ENCODE results near the gene CITED4. TPM values are rescaled to one million over a fixed set of nuclear protein-coding genes. Genes with fewer than 3 reads are reported as not detected.

Gene CITED4
- total RNA-seq, 4 donors from 2014 or later: 9.2 to 15.6 (median 14.1) TPM

GRCh38 chr1:40890771-40891170 lies 28.6 kb upstream of the CITED4 start:
- Histone ChIP-seq H3K27ac (no peak overlapping the region), H3K4me3 (no peak overlapping the region), H3K36me3 (no peaks in the 10 kb centered on the region), H3K27me3 (no peaks in the 10 kb centered on the region), H3K4me1 (no peaks in the 10 kb centered on the region), H3K9me3 (peaks cover 0 to 22% (median 0%) of the 10 kb centered on the region in 3 donors)
- ATAC-seq: no peak
- WGBS, 2 donors (ENCODE audit: low coverage in 1 of 2): 94% methylated on average over 2 of the region's 2 CpGs; no CpG with 5 or more reads in 1 of the 2 donors
- TF ChIP-seq EP300 (IDR thresholded peaks at IDR 0.05) (no peak), POLR2AphosphoS5 (IDR thresholded peaks at IDR 0.05) (no peak), POLR2A (IDR thresholded peaks at IDR 0.05) (no peak), CTCF (IDR thresholded peaks at IDR 0.05) (no peak)

- TF ChIP-seq EP300 (IDR thresholded peaks at IDR 0.05): no peak
- TF ChIP-seq CTCF (IDR thresholded peaks at IDR 0.05): no peak
- TF ChIP-seq POLR2AphosphoS5 (IDR thresholded peaks at IDR 0.05): no peak
- no peak for TF ChIP-seq POLR2A (IDR thresholded peaks at IDR 0.05)
- H3K36me3 ChIP-seq: no peaks in the 10 kb centered on the region
- peaks cover 23% of the 10 kb centered on the region for H3K27me3 ChIP-seq
- no peak overlapping the region for H3K27ac ChIP-seq
- no peak for ATAC-seq
- no peaks in the 10 kb centered on the region for H3K9me3 ChIP-seq
- H3K4me1 ChIP-seq: peaks cover 0 to 10% (median 0%) of the 10 kb centered on the region in 3 donors
- no peak overlapping the region for H3K4me3 ChIP-seq
- WGBS, 2 donors (ENCODE audit: low coverage in 1 of 2): 91 to 94% methylated on average over 6 of the region's 6 CpGs
Observed at GRCh38 chr1:40887652-40888051, 25.5 kb upstream of the CITED4 start.

- no peak for ATAC-seq
- Histone ChIP-seq H3K27me3 (peaks cover 29% of the 10 kb centered on the region), H3K27ac (no peak overlapping the region), H3K4me1 (peaks cover 0 to 10% (median 0%) of the 10 kb centered on the region in 3 donors), H3K4me3 (no peak overlapping the region), H3K36me3 (no peaks in the 10 kb centered on the region), H3K9me3 (no peaks in the 10 kb centered on the region)
- TF ChIP-seq CTCF (IDR thresholded peaks at IDR 0.05) (no peak), POLR2A (IDR thresholded peaks at IDR 0.05) (no peak), EP300 (IDR thresholded peaks at IDR 0.05) (no peak), POLR2AphosphoS5 (IDR thresholded peaks at IDR 0.05) (no peak)
- WGBS, 2 donors (ENCODE audit: low coverage in 1 of 2): 100% methylated on average over 1 of the region's 1 CpG; no CpG with 5 or more reads in 1 of the 2 donors
Observed at GRCh38 chr1:40887012-40887378, 24.8 kb upstream of the CITED4 start.

GRCh38 chr1:40886318-40887011 lies 24.3 kb upstream of the CITED4 start:
- no peak for ATAC-seq
- Histone ChIP-seq H3K4me1 (peaks cover 0 to 10% (median 0%) of the 10 kb centered on the region in 3 donors), H3K36me3 (no peaks in the 10 kb centered on the region), H3K9me3 (no peaks in the 10 kb centered on the region), H3K4me3 (no peak overlapping the region), H3K27ac (no peak overlapping the region), H3K27me3 (peaks cover 32% of the 10 kb centered on the region)
- WGBS, 2 donors (ENCODE audit: low coverage in 1 of 2): 86 to 92% methylated on average over 2 to 3 of the region's 7 CpGs
- TF ChIP-seq CTCF (IDR thresholded peaks at IDR 0.05) (no peak), EP300 (IDR thresholded peaks at IDR 0.05) (no peak), POLR2A (IDR thresholded peaks at IDR 0.05) (no peak), POLR2AphosphoS5 (IDR thresholded peaks at IDR 0.05) (no peak)

All from gastroesophageal sphincter (tissue), 4 donors.